AG04449 (cell line): ENCODE results near the gene TSPAN9.

Experiments
- CTCF ChIA-PET: fragments of 350-600 bp; formaldehyde crosslinking; extraction: SDS; loops from one replicate; lab custom pipeline; 2021; ENCODE audit warnings: antibody characterized with exemption; lab: Yijun Ruan, JAX
- POLR2A ChIA-PET: fragments of 400-600, 350-600 bp; formaldehyde crosslinking; extraction: SDS; loops from one replicate; lab custom pipeline; 2020; ENCODE audit warnings: antibody characterized with exemption, inconsistent platforms; lab: Yijun Ruan, JAX
- DNase-seq: peaks from one replicate; pipeline ENCODE4 v3.0.0-alpha.2; 2010; ENCODE audit warnings: low read depth, low spot score
- H3K4me3 ChIP-seq: 2 replicates; pipeline ENCODE4 v1.5.1; 2011; ENCODE audit warnings: low read depth, mild to moderate bottlenecking, control low read depth, low read length
- CTCF ChIP-seq: IDR thresholded peaks from one replicate; pipeline ENCODE4 v1.5.1; 2011; ENCODE audit warnings: mild to moderate bottlenecking, moderate library complexity, low read length, control low read depth, inconsistent platforms; ENCODE audit not compliant: insufficient read depth; ENCODE audit errors: missing control alignments

TSPAN9 gene

GRCh38 chr12:3149515-3150307 is 72.5 kb downstream of the TSPAN9 start:
- CTCF ChIA-PET, result interaction anchor here (0.8 to 8.9 kb wide), 9 partner anchors 10 to 151 kb away, joined by 3 to 100 read pairs (median 6); no protein-coding TSS in a partner anchor
- POLR2A ChIA-PET, result no interaction called here
- DNase-seq, result no peak
- no peak for TF ChIP-seq CTCF
- H3K4me3 ChIP-seq, result no peak overlapping the region

GRCh38 chr12:3150308-3150670 is 73.1 kb downstream of the TSPAN9 start:
- CTCF ChIA-PET, result interaction anchor here (1.8 to 8.9 kb wide), 6 partner anchors 10 to 125 kb away, joined by 4 to 100 read pairs (median 12); no protein-coding TSS in a partner anchor
- TF ChIP-seq CTCF, result no peak

GRCh38 chr12:3150931-3151835 is 74.0 kb downstream of the TSPAN9 start:
- POLR2A ChIA-PET, result interaction anchor here (0.6 kb wide), 1 partner anchor 10 kb away, joined by 4 read pairs; no protein-coding TSS in a partner anchor
- no peak overlapping the region for H3K4me3 ChIP-seq
- TF ChIP-seq CTCF, result no peak
- no peak for DNase-seq
- CTCF ChIA-PET, result interaction anchor here (1.5 to 8.9 kb wide), 7 partner anchors 11 to 124 kb away, joined by 4 to 100 read pairs (median 7); no protein-coding TSS in a partner anchor

More at GRCh38 chr12:3150308-3150670, 73.1 kb downstream of the TSPAN9 start:
- POLR2A ChIA-PET, result no interaction called here
- H3K4me3 ChIP-seq, result no peak overlapping the region
- no peak for DNase-seq

- TF ChIP-seq CTCF, result no peak
- CTCF ChIA-PET, result interaction anchor here (1.3 to 8.9 kb wide), 5 partner anchors 12 to 123 kb away, joined by 4 to 60 read pairs (median 5); no protein-coding TSS in a partner anchor
- H3K4me3 ChIP-seq, result no peak overlapping the region
- POLR2A ChIA-PET, result interaction anchor here (0.6 kb wide), 1 partner anchor 11 kb away, joined by 4 read pairs; no protein-coding TSS in a partner anchor
- DNase-seq, result no peak
Observed at GRCh38 chr12:3152011-3152511, 74.9 kb downstream of the TSPAN9 start.

- no peak for DNase-seq
- POLR2A ChIA-PET, result no interaction called here
- no peak overlapping the region for H3K4me3 ChIP-seq
- TF ChIP-seq CTCF, result no peak
- CTCF ChIA-PET, result interaction anchor here (0.9 to 8.9 kb wide), 5 partner anchors 14 to 122 kb away, joined by 3 to 60 read pairs (median 5); no protein-coding TSS in a partner anchor
Observed at GRCh38 chr12:3152892-3153291, 75.7 kb downstream of the TSPAN9 start.
